ENCODE data around the gene WDFY2. TPM values are rescaled to one million over a fixed set of nuclear protein-coding genes. Genes with fewer than 3 reads are reported as not detected.

Gene WDFY2
- total and polyA plus RNA-seq, 2 of the 13 experiments (the other 11 are each of a cell fraction or from before 2014, with no cell fraction given), result 22.6 to 27.0 TPM

DNA sequence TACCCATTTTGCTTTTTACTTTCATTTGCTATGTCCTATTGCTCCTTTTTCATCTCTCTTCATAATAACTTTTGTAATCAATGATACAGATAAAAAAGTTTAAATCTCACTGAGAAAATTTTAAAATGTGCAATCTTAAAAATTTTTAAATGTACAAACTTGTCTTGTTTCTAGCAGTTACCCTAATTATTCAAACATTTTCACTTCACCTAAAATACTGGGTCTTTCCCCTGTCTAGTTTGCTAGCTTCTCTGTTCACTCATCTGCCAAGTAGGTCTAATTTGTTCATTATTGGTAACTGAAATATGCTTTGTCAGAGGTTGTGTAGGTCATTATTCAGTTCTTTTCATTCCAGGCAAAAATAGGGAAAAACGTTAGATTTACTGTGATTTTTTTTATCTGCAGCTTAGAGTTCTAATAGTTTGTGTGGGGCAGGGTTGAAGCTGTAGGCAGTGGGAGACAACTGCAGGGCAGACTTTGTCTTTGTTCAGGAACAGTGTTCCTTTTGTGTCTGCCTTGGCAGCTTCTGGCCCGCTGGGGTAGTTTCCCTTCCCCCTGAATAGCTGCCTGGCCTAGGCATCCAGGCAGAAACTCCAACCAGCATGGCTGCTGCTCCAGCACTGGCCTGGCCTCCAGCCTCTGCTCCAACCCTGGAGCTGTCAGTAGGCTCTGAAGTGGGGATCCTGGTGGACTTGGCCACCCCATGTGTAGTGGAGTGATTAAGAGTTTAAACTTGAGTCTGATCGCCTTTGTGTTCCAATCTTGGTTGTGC, 48.5 kb downstream of the WDFY2 start:
- Histone ChIP-seq H3K4me3 (replicated peaks in 1 of 3; ENCODE audit: insufficient read depth in 1 of 3, low read depth in 2 of 3, low read length in 3 of 3) (peak overlapping the region in 1 of 3 experiments; percentile 34; a peak in 2 of 6 replicates), H3K9me3 (ENCODE audit: low read length) (no peaks in the 10 kb centered on the region), H4K20me1 (ENCODE audit: insufficient read depth, low read length) (no peaks in the 10 kb centered on the region), H3K36me3 (replicated peaks in 1 of 2; ENCODE audit: control insufficient read depth in 1 of 2, insufficient read depth in 2 of 2, low read length in 2 of 2) (no peaks in the 10 kb centered on the region), H3K27me3 (ENCODE audit: control insufficient read depth in 1 of 2, insufficient read depth in 2 of 2, low read length in 2 of 2) (no peaks in the 10 kb centered on the region), H3K4me1 (ENCODE audit: insufficient read depth, low read length) (peaks cover 72% of the 10 kb centered on the region), H3K9ac (ENCODE audit: insufficient read depth, low read depth, low read length) (peak overlapping the region; percentile 61), H3K27ac (ENCODE audit: extremely low read length, insufficient read depth, low read length) (peak overlapping the region; percentile 62), H3K4me2 (ENCODE audit: low read depth, low read length) (peak overlapping the region; percentile 53), H2AFZ (ENCODE audit: low read length) (no peak overlapping the region), H3K79me2 (ENCODE audit: insufficient read depth, low read length) (peaks cover 78% of the 10 kb centered on the region)
- DNase-seq (ENCODE audit: low spot score), result peak; percentile 77
- intact Hi-C loops (cut with micrococcal nuclease; ENCODE audit: unreplicated experiment) (no loop called here), in situ Hi-C loops (cut with HindIII; ENCODE audit: extremely low pct_ligation_motif_present, low pct_unique_long_range_greater_than_20kb) (no loop called here)
- WGBS (ENCODE audit: low lambda C conversion rate), result 41% methylated on average over 2 of the region's 3 CpGs
- ChIA-PET POLR2A (interaction anchor here (1.0 to 1.9 kb wide), 4 partner anchors 11 to 179 kb away, joined by 4 to 15 read pairs (median 6); partner anchors contain the start of gene INTS6), CTCF (ENCODE audit: low intra/inter-chr PET ratio, low total read pairs) (no interaction called here)
- FAIRE-seq, result peak; percentile 77
- BruUV-seq (replicated peaks), result no TSS peak
- peak; percentile 72 for ATAC-seq
- TF ChIP-seq POLR2G (IDR thresholded peaks at IDR 0.05; ENCODE audit: low read depth, low read length), result no peak
- TF ChIP-seq TOPORS (CRISPR knock-in tag; IDR thresholded peaks at IDR 0.05), result no peak
- TF ChIP-seq U2AF1 (optimal IDR thresholded peaks at IDR 0.05; ENCODE audit: low read depth, low read length), result no peak
- TF ChIP-seq EEA1 (CRISPR knock-in tag; IDR thresholded peaks at IDR 0.05; ENCODE audit: borderline replicate concordance), result no peak
- TF ChIP-seq GZF1 (CRISPR knock-in tag; IDR thresholded peaks at IDR 0.05), result no peak
- no peak for TF ChIP-seq RFX5 (IDR thresholded peaks at IDR 0.05; ENCODE audit: low read depth, low read length)
- TF ChIP-seq ZNF136 (CRISPR knock-in tag; IDR thresholded peaks at IDR 0.05; ENCODE audit: low read depth), result no peak
- TF ChIP-seq FIP1L1 (IDR thresholded peaks at IDR 0.05; ENCODE audit: borderline replicate concordance, insufficient read depth, low read depth, low read length), result no peak
- TF ChIP-seq ZNF816 (CRISPR knock-in tag; IDR thresholded peaks at IDR 0.05; ENCODE audit: borderline replicate concordance), result no peak
- TF ChIP-seq TBX2 (CRISPR knock-in tag; IDR thresholded peaks at IDR 0.05; ENCODE audit: borderline replicate concordance), result 0 out of 2 replicates have a peak, but pooled peaks have one; percentile 40
- 0 out of 2 replicates have a peak, but pooled peaks have one; percentile 13 for TF ChIP-seq ZNF281 (CRISPR knock-in tag; IDR thresholded peaks at IDR 0.05; ENCODE audit: borderline replicate concordance)
- no peak for TF ChIP-seq HNRNPK (IDR thresholded peaks at IDR 0.05; ENCODE audit: low read depth, low read length, poor library complexity, severe bottlenecking)
- no peak for TF ChIP-seq SNAI1 (CRISPR knock-in tag; IDR thresholded peaks at IDR 0.05; ENCODE audit: borderline replicate concordance)
- TF ChIP-seq ZNF484 (CRISPR knock-in tag; IDR thresholded peaks at IDR 0.05; ENCODE audit: borderline replicate concordance, low read depth), result no peak
- TF ChIP-seq ZNF83 (CRISPR knock-in tag; IDR thresholded peaks at IDR 0.05; ENCODE audit: borderline replicate concordance), result no peak
- 0 out of 2 replicates have a peak, but pooled peaks have one; percentile 31 for TF ChIP-seq KMT2A (CRISPR knock-in tag; IDR thresholded peaks at IDR 0.05)
- TF ChIP-seq ZNF441 (CRISPR knock-in tag; IDR thresholded peaks at IDR 0.05; ENCODE audit: borderline replicate concordance), result no peak
- TF ChIP-seq, protein P1, sequence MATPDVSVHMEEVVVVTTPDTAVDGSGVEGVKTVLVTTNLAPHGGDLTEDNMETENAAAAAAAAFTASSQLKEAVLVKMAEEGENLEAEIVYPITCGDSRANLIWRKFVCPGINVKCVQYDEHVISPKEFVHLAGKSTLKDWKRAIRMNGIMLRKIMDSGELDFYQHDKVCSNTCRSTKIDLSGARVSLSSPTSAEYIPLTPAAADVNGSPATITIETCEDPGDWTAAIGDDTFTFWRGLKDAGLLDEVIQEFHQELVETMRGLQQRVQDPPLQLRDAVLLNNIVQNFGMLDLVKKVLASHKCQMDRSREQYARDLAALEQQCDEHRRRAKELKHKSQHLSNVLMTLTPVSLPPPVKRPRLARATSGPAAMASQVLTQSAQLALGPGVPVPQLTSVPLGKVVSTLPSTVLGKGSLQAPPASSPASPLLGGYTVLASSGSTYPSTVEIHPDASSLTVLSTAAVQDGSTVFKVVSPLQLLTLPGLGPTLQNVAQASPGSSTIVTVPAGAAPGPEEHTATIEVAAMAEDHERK (CRISPR knock-in tag; IDR thresholded peaks at IDR 0.05; ENCODE audit: low read depth), result no peak
- TF ChIP-seq ZNF282 (IDR thresholded peaks at IDR 0.05; ENCODE audit: partially characterized antibody), result no peak
- no peak for TF ChIP-seq RBM39 (IDR thresholded peaks at IDR 0.05; ENCODE audit: low read depth, low read length, poor library complexity, severe bottlenecking)

Measured in HepG2 (cell line).